ENCODE measurements around the gene PODXL2. TPM values are rescaled to one million over a fixed set of nuclear protein-coding genes. Genes with fewer than 3 reads are reported as not detected.

The PODXL2 gene
- total RNA-seq, 1 experiment from 2014 or later: 5.7 TPM

- no peak for TF ChIP-seq POLR2A (IDR thresholded peaks at IDR 0.05; ENCODE audit: borderline replicate concordance, extremely low read depth, insufficient read depth, insufficient read length)
- TF ChIP-seq EGR1 (IDR thresholded peaks at IDR 0.05; ENCODE audit: low read depth): no peak
Observed at GRCh38 chr3:127668906-127669305, 39.9 kb downstream of the PODXL2 start (continued).

- H3K9me3 ChIP-seq (ENCODE audit: control insufficient read depth in 1 of 2, insufficient read depth in 1 of 2, low read depth in 1 of 2, low read length in 2 of 2): no peaks in the 10 kb centered on the region
- H4K20me1 ChIP-seq (ENCODE audit: insufficient read depth): no peaks in the 10 kb centered on the region
- ChIA-PET POLR2A (no interaction called here), CTCF (no interaction called here), RAD21 (ENCODE audit: low non-redundant PET in 1 of 2, low total read pairs in 2 of 2, uncharacterized antibody in 2 of 2, unreplicated experiment in 2 of 2) (no interaction called here)
- no peak overlapping the region for H3K9ac ChIP-seq (ENCODE audit: low read length)
- no peaks in the 10 kb centered on the region for H3K9me2 ChIP-seq (ENCODE audit: insufficient read depth)
- intact Hi-C loops (cut with micrococcal nuclease): no loop called here
- no peak overlapping the region for H3K4me2 ChIP-seq (ENCODE audit: low read length)
- H2AFZ ChIP-seq (ENCODE audit: low read depth, low read length, poor library complexity, severe bottlenecking): no peak overlapping the region
- no TSS peak for BruUV-seq (replicated peaks)
- no peaks in the 10 kb centered on the region for H3K27me3 ChIP-seq (ENCODE audit: insufficient read depth, low read length)
- TF ChIP-seq CBX3 (IDR thresholded peaks at IDR 0.05; ENCODE audit: low read depth) (no peak), ATF3 (IDR thresholded peaks at IDR 0.05) (no peak), EGR1 (IDR thresholded peaks at IDR 0.05; ENCODE audit: low read depth) (no peak), EZH2 (IDR thresholded peaks at IDR 0.05) (no peak)
- no peak for ATAC-seq
- H3K27ac ChIP-seq (ENCODE audit: low read depth, low read length): no peak overlapping the region
- no peaks in the 10 kb centered on the region for H3K79me2 ChIP-seq (ENCODE audit: insufficient read depth, low read length)
- no peak for DNase-seq (ENCODE audit: low read depth, low spot score)
- H3K36me3 ChIP-seq (ENCODE audit: control insufficient read depth in 1 of 2, insufficient read depth in 2 of 2, low read length in 2 of 2): no peaks in the 10 kb centered on the region
- peaks cover 0 to 19% of the 10 kb centered on the region in 2 experiments; a peak in 2 of 4 replicates for H3K4me1 ChIP-seq (ENCODE audit: control insufficient read depth in 1 of 2, insufficient read depth in 2 of 2, low read length in 2 of 2)
- H3K4me3 ChIP-seq (replicated peaks in 1 of 2; ENCODE audit: low read depth in 1 of 2, low read length in 2 of 2): no peak overlapping the region
Observed at GRCh38 chr3:127669541-127670228, 40.7 kb downstream of the PODXL2 start.

GRCh38 chr3:127670229-127670559 is 41.2 kb downstream of the PODXL2 start:
- Histone ChIP-seq H4K20me1 (ENCODE audit: insufficient read depth) (no peaks in the 10 kb centered on the region), H3K9ac (ENCODE audit: low read length) (no peak overlapping the region), H3K27ac (ENCODE audit: low read depth, low read length) (no peak overlapping the region), H2AFZ (ENCODE audit: low read depth, low read length, poor library complexity, severe bottlenecking) (no peak overlapping the region), H3K4me3 (replicated peaks in 1 of 2; ENCODE audit: low read depth in 1 of 2, low read length in 2 of 2) (no peak overlapping the region), H3K27me3 (ENCODE audit: insufficient read depth, low read length) (no peaks in the 10 kb centered on the region), H3K4me2 (ENCODE audit: low read length) (no peak overlapping the region), H3K9me3 (ENCODE audit: control insufficient read depth in 1 of 2, insufficient read depth in 1 of 2, low read depth in 1 of 2, low read length in 2 of 2) (no peaks in the 10 kb centered on the region), H3K9me2 (ENCODE audit: insufficient read depth) (no peaks in the 10 kb centered on the region), H3K4me1 (ENCODE audit: control insufficient read depth in 1 of 2, insufficient read depth in 2 of 2, low read length in 2 of 2) (peaks cover 0 to 19% of the 10 kb centered on the region in 2 experiments; a peak in 2 of 4 replicates), H3K36me3 (ENCODE audit: control insufficient read depth in 1 of 2, insufficient read depth in 2 of 2, low read length in 2 of 2) (no peaks in the 10 kb centered on the region), H3K79me2 (ENCODE audit: insufficient read depth, low read length) (no peaks in the 10 kb centered on the region)
- no peak for TF ChIP-seq CBX3 (IDR thresholded peaks at IDR 0.05; ENCODE audit: low read depth)
- TF ChIP-seq SP1 (IDR thresholded peaks at IDR 0.05; ENCODE audit: low read depth): no peak
- no peak for TF ChIP-seq EZH2phosphoT487 (IDR thresholded peaks at IDR 0.05; ENCODE audit: borderline replicate concordance)
- TF ChIP-seq ZNF274 (IDR thresholded peaks at IDR 0.05; ENCODE audit: low read depth, low read length): no peak
- TF ChIP-seq YY1 (IDR thresholded peaks at IDR 0.05; ENCODE audit: extremely low read depth, insufficient replicate concordance, low read depth, low read length): no peak
- no peak for TF ChIP-seq RAD21 (IDR thresholded peaks at IDR 0.05; ENCODE audit: low read depth)
- POLR2A ChIA-PET: no interaction called here
- no TSS peak for BruUV-seq (replicated peaks)
- DNase-seq (ENCODE audit: low read depth, low spot score) (no peak), ATAC-seq (no peak)
- CTCF ChIA-PET: no interaction called here
- intact Hi-C loops (cut with micrococcal nuclease): no loop called here
- RAD21 ChIA-PET (ENCODE audit: low non-redundant PET in 1 of 2, low total read pairs in 2 of 2, uncharacterized antibody in 2 of 2, unreplicated experiment in 2 of 2): no interaction called here
